HFF-Myc (cell line): ENCODE results near the gene TMEM225B.
"Not testable (repeated sequence)": the region's sequence is repeated elsewhere in the genome, so short reads cannot be mapped to it uniquely, and the experiment has no call there.

ENCODE experiments used
- DNase-seq: peaks from one replicate; pipeline ENCODE4 v3.0.0-alpha.2; 2011; ENCODE audit warnings: low read depth; ENCODE audit errors: extremely low read depth
- H3K4me3 ChIP-seq: replicated peaks from 2 replicates; pipeline ENCODE4 v1.5.1; 2011; ENCODE audit warnings: low read depth, mild to moderate bottlenecking, control low read depth, low read length
- CTCF ChIP-seq: IDR thresholded peaks from 2 replicates; pipeline ENCODE4 v1.5.1; 2012; ENCODE audit warnings: mild to moderate bottlenecking, low read depth, low read length, control low read depth; ENCODE audit errors: missing control alignments

TMEM225B gene

GRCh38 chr7:99653754-99654153 is 55.7 kb downstream of the TMEM225B start:
- no peak overlapping the region for H3K4me3 ChIP-seq
- no peak for DNase-seq
- no peak for TF ChIP-seq CTCF

GRCh38 chr7:99654626-99655025 is 56.6 kb downstream of the TMEM225B start:
- not testable (repeated sequence) for DNase-seq, H3K4me3 ChIP-seq

GRCh38 chr7:99657879-99658278 is 59.8 kb downstream of the TMEM225B start:
- DNase-seq, H3K4me3 ChIP-seq: not testable (repeated sequence)
